KMS-11 (cell line): ENCODE results near the gene TBR1.

Experiments used
- H2AFZ ChIP-seq: fragments of 200-600 bp; sonication (generic); 2 replicates; pipeline ENCODE4 v1.6.1; 2016; ENCODE audit warnings: antibody characterized with exemption, mixed run types, low read depth
- H3K27ac ChIP-seq: fragments of 200-600 bp; sonication (generic); 2 replicates; pipeline ENCODE4 v1.6.1; 2016; ENCODE audit warnings: mild to moderate bottlenecking, mixed run types
- H3K27me3 ChIP-seq: fragments of 200-600 bp; sonication (generic); 2 replicates; pipeline ENCODE4 v1.6.1; 2017; ENCODE audit warnings: mild to moderate bottlenecking, low read depth, mixed run types, moderate library complexity; ENCODE audit not compliant: insufficient read depth
- H3K36me3 ChIP-seq: fragments of 200-600 bp; sonication (generic); 2 replicates; pipeline ENCODE4 v1.6.1; 2017; ENCODE audit warnings: mild to moderate bottlenecking, mixed run types; ENCODE audit not compliant: insufficient read depth
- H3K4me1 ChIP-seq: fragments of 200-600 bp; sonication (generic); 2 replicates; pipeline ENCODE4 v1.6.1; 2016; ENCODE audit warnings: mild to moderate bottlenecking, low read depth, mixed run types; ENCODE audit not compliant: poor library complexity, severe bottlenecking
- H3K4me2 ChIP-seq: fragments of 200-600 bp; sonication (generic); 2 replicates; pipeline ENCODE4 v1.7.0; 2016; ENCODE audit warnings: mild to moderate bottlenecking, mixed run types
- H3K4me3 ChIP-seq: fragments of 200-600 bp; sonication (generic); IDR thresholded peaks from 2 replicates; pipeline ENCODE4 v1.6.1; 2017; ENCODE audit warnings: low read depth, low read length, mixed read lengths; ENCODE audit not compliant: insufficient read depth
- H3K79me2 ChIP-seq: fragments of 200-600 bp; sonication (generic); 2 replicates; pipeline ENCODE4 v1.6.1; 2016; ENCODE audit warnings: low read depth, mixed run types; ENCODE audit not compliant: insufficient read depth
- H3K9ac ChIP-seq: fragments of 200-600 bp; sonication (generic); 2 replicates; pipeline ENCODE4 v1.6.1; 2016; ENCODE audit warnings: mild to moderate bottlenecking, mixed run types
- H4K20me1 ChIP-seq: fragments of 200-600 bp; sonication (generic); 2 replicates; pipeline ENCODE4 v1.6.1; 2016; ENCODE audit warnings: mild to moderate bottlenecking, mixed run types; ENCODE audit not compliant: insufficient read depth
- TF ChIP-seq, protein P1 (sequence below): fragments of 200-600 bp; sonication (generic); conservative IDR thresholded peaks from 2 replicates; pipeline ENCODE4 v1.6.1; 2017; ENCODE audit warnings: low read depth, mild to moderate bottlenecking, antibody characterized with exemption, low read length, moderate library complexity, mixed read lengths

TBR1 gene

DNA sequence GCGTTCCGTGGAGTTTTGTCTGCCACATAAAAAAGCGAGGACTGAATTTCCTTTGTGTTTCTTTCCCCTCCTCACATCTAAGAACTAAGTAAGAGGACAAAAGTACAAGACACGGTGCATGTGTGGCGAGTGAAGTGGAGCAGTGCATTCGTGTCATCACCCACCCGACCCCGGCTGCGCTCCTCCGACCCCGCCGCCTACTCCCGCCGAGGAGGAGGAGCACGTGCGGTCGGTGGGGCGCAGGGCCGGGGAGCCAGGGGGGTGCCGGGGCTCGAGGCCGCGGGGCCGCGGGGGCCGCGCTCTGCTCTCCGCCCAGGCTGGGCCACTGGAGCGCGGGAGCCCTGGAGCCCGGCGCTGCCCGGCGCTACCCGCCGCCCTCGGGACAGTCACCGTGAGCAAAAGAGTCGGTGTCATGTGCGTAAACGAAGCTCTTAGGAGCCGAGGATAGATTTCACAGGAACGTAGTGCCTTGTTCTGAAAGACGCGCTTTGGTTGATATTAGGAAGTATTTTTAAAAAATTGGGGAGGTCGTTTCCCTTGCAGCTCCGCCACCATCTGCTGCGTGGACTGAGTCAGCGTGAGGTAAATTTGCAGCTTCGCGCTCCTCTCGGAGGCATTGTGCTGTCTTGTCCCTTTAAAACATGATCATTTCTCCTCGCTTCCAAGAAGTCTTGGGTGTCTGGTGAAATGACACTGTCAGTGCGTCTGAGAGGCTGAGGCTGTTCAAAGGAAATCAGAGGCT, 11.0 kb downstream of the TBR1 start:
- no peaks in the 10 kb centered on the region for H3K27me3 ChIP-seq
- no peaks in the 10 kb centered on the region for H3K4me1 ChIP-seq
- H3K4me3 ChIP-seq: no peak overlapping the region
- no peak overlapping the region for H2AFZ ChIP-seq
- no peaks in the 10 kb centered on the region for H3K79me2 ChIP-seq
- H3K36me3 ChIP-seq: no peaks in the 10 kb centered on the region
- TF ChIP-seq, protein P1, sequence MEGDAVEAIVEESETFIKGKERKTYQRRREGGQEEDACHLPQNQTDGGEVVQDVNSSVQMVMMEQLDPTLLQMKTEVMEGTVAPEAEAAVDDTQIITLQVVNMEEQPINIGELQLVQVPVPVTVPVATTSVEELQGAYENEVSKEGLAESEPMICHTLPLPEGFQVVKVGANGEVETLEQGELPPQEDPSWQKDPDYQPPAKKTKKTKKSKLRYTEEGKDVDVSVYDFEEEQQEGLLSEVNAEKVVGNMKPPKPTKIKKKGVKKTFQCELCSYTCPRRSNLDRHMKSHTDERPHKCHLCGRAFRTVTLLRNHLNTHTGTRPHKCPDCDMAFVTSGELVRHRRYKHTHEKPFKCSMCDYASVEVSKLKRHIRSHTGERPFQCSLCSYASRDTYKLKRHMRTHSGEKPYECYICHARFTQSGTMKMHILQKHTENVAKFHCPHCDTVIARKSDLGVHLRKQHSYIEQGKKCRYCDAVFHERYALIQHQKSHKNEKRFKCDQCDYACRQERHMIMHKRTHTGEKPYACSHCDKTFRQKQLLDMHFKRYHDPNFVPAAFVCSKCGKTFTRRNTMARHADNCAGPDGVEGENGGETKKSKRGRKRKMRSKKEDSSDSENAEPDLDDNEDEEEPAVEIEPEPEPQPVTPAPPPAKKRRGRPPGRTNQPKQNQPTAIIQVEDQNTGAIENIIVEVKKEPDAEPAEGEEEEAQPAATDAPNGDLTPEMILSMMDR: no peak
- no peak overlapping the region for H3K4me2 ChIP-seq
- no peak overlapping the region for H3K9ac ChIP-seq
- H4K20me1 ChIP-seq: no peaks in the 10 kb centered on the region
- H3K27ac ChIP-seq: no peak overlapping the region

DNA sequence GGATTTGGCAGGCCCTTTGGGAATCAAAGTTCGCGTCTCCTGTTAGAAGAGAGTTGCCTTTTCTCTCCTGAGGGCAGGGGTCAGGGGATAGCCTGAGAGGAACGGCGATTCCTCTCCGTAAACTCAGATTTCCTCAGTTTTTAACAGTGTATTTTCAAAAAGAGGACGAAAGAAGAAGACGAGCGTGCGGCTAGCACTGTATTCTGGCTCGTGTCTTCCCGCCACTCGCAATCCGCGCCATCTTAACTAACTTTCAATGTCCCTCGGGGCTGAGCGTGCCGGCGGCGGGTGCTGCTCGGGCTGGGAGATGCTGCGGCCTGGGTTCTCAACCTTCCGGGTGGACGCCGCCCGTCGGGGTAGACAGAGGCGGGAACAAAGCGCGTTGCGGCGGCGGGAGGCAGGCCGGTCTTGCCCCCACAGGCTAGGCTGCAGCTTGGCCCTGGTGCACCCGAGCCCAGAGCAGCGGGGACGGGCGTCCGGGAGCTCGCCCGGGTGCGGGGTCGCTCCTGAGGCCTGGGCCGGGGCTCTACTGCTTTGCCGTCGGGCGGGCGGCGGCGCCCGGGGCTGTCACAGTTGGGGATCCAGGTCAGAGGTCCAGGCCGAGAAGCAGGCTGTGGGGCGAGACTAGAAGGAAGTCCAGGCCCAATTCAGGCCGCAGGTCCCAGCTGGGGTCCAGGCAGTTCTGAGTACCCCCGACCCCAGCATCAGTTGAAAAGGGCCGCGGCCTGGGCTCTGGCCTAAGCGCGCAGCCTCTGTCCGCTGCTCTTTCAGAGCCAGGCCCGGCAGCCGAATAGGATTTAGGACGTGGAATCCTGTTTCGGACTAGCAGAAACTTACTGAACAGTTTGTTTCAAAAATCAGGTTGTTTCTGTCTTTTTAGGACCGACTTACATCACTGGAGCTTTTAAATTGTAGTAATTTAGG, 11.8 kb downstream of the TBR1 start:
- Histone ChIP-seq H3K4me2 (no peak overlapping the region), H3K27ac (no peak overlapping the region), H4K20me1 (no peaks in the 10 kb centered on the region), H3K4me3 (no peak overlapping the region), H2AFZ (no peak overlapping the region), H3K27me3 (no peaks in the 10 kb centered on the region), H3K9ac (no peak overlapping the region), H3K4me1 (no peaks in the 10 kb centered on the region), H3K79me2 (no peaks in the 10 kb centered on the region), H3K36me3 (no peaks in the 10 kb centered on the region)
- TF ChIP-seq, protein P1: no peak

GRCh38 chr2:161430386-161430785, 14.3 kb downstream of the TBR1 start:
- H3K27me3 ChIP-seq: no peaks in the 10 kb centered on the region
- no peaks in the 10 kb centered on the region for H4K20me1 ChIP-seq
- no peak overlapping the region for H3K27ac ChIP-seq
- H3K4me2 ChIP-seq: no peak overlapping the region
- H3K4me3 ChIP-seq: no peak overlapping the region
- no peak overlapping the region for H3K9ac ChIP-seq
- H3K79me2 ChIP-seq: no peaks in the 10 kb centered on the region
- TF ChIP-seq, protein P1: no peak
- no peaks in the 10 kb centered on the region for H3K4me1 ChIP-seq
- no peak overlapping the region for H2AFZ ChIP-seq
- no peaks in the 10 kb centered on the region for H3K36me3 ChIP-seq

- H3K27ac ChIP-seq: no peak overlapping the region
- H4K20me1 ChIP-seq: no peaks in the 10 kb centered on the region
- no peaks in the 10 kb centered on the region for H3K36me3 ChIP-seq
- no peak overlapping the region for H3K4me3 ChIP-seq
- no peaks in the 10 kb centered on the region for H3K27me3 ChIP-seq
- H2AFZ ChIP-seq: no peak overlapping the region
- no peaks in the 10 kb centered on the region for H3K79me2 ChIP-seq
- TF ChIP-seq, protein P1: no peak
- H3K9ac ChIP-seq: no peak overlapping the region
- H3K4me2 ChIP-seq: no peak overlapping the region
- no peaks in the 10 kb centered on the region for H3K4me1 ChIP-seq
Measured at GRCh38 chr2:161432107-161432506, 16.0 kb downstream of the TBR1 start.
